Cardiac muscle cell (in vitro differentiated cells and primary cell): ENCODE measurements around the gene ACTL8. TPM values are rescaled to one million over a fixed set of nuclear protein-coding genes. Genes with fewer than 3 reads are reported as not detected.

ENCODE experiments used
- DNase-seq, 2 donors: peaks; one replicate each; pipeline versions ENCODE4 v3.0.0 to v3.0.0-alpha.2; 2010 to 2017; ENCODE audit warnings: low read depth in 1 of 2, low spot score in 1 of 2
- H3K27ac ChIP-seq: fragments of 200-600 bp; sonication (generic); 2 replicates; pipeline ENCODE4 v1.5.1; 2016
- H3K27me3 ChIP-seq: fragments of 200-600 bp; sonication (generic); 2 replicates; pipeline ENCODE4 v1.6.0; 2016; ENCODE audit warnings: control low read depth
- H3K36me3 ChIP-seq: fragments of 200-600 bp; sonication (generic); 2 replicates; pipeline ENCODE4 v1.5.1; 2016; ENCODE audit warnings: control low read depth
- H3K4me1 ChIP-seq: fragments of 200-600 bp; sonication (generic); 2 replicates; pipeline ENCODE4 v1.8.1; 2017; ENCODE audit warnings: low read depth, mild to moderate bottlenecking, mixed run types
- H3K4me3 ChIP-seq: fragments of 200-600 bp; sonication (generic); 2 replicates; pipeline ENCODE4 v1.5.1; 2016; ENCODE audit warnings: mild to moderate bottlenecking
- H3K9me3 ChIP-seq: fragments of 200-600 bp; sonication (generic); 2 replicates; pipeline ENCODE4 v1.5.1; 2017; ENCODE audit warnings: low read depth, mild to moderate bottlenecking, control low read depth
- CTCF ChIP-seq: IDR thresholded peaks from 2 replicates; pipeline ENCODE4 v1.5.1; 2012; ENCODE audit warnings: low read depth, mild to moderate bottlenecking, low read length
- polyA plus RNA-seq: library from polyadenylated mRNA; unstranded; fragments of >200 nt; fragmentation: Nextera tagmentation; extraction: Ambion mirVana; gene quantifications from 2 replicates; pipeline ENCODE4 v1.2.1, GENCODE V29; 2016
- total RNA-seq: library from RNA; depleted of rRNA; stranded (reverse); fragments of >200 nt; gene quantifications from 2 replicates; pipeline ENCODE4 v1.2.3, GENCODE V29; 2016

The ACTL8 gene
- total and polyA plus RNA-seq, 2 experiments from 2014 or later: not detected

- no peaks in the 10 kb centered on the region for H3K27me3 ChIP-seq
- peak; percentile 37 to 56 for DNase-seq
- H3K4me1 ChIP-seq: peaks cover 14% of the 10 kb centered on the region
- no peaks in the 10 kb centered on the region for H3K36me3 ChIP-seq
- H3K4me3 ChIP-seq: no peak overlapping the region
- no peaks in the 10 kb centered on the region for H3K9me3 ChIP-seq
- no peak for TF ChIP-seq CTCF
- H3K27ac ChIP-seq: no peak overlapping the region
These were observed 120.7 kb downstream of the ACTL8 start for GRCh38 chr1:17875882-17876280.

Other genes with a start within 250 kb of the ACTL8 start
- gene ARHGEF10L, start 215.6 kb upstream of the ACTL8 start, total RNA-seq: 55.4 and 57.2 TPM in 2 replicates
- gene ARHGEF10L, start 215.6 kb upstream of the ACTL8 start, polyA plus RNA-seq: 30.8 and 32.3 TPM in 2 replicates